ENCODE measurements around the gene CLEC4F.

The CLEC4F gene

DNA sequence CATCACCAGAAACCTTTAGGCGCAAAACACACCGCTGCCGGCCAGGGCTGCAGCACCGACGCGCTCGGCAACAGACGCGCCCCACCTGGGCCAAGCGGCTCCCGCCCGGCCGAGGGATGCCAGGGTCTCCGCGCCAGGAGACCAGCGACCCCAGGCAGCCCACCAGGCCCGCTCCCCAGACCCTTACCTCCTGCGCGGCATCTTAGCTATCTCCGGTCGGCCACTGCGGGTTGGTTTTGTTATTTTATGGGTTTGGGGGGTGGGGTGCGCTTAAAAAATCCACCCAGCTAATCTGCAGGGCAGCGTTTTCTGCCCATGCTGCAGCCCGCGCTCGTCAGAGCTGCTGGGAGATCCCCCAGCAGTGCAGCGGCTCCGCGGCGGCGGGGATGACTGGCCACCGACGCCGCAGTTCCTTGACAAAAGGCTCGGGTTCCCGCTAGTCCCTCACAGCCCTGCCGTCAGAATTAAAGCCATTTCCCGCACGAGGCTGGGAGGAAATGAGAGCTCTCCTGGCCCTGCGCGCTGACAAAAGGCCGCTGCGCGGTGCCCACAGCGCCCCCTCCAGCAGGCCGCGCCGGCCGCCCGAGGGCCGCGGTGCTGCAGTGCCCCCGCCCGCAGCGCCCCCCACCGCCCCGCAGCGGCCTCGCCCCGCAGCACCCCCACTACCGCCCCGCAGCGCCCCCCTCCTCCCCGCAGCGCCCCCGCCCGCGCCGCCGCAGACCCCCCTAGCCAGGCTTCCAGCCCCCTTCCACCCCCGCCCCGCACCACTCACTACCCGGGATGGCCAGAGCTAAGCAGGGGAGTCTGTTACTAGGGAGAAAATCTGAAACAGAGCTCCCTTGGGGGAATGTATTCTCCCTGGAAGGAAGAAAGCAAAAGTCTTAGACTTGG, 52.5 kb downstream of the CLEC4F start, which contains the start of gene ADD2:
TSS of gene ADD2 (minus strand) at position 502 of the 891 bp plus-strand sequence. CDS start 61,792 bp downstream, outside the sequence.
- TF ChIP-seq, protein P1, sequence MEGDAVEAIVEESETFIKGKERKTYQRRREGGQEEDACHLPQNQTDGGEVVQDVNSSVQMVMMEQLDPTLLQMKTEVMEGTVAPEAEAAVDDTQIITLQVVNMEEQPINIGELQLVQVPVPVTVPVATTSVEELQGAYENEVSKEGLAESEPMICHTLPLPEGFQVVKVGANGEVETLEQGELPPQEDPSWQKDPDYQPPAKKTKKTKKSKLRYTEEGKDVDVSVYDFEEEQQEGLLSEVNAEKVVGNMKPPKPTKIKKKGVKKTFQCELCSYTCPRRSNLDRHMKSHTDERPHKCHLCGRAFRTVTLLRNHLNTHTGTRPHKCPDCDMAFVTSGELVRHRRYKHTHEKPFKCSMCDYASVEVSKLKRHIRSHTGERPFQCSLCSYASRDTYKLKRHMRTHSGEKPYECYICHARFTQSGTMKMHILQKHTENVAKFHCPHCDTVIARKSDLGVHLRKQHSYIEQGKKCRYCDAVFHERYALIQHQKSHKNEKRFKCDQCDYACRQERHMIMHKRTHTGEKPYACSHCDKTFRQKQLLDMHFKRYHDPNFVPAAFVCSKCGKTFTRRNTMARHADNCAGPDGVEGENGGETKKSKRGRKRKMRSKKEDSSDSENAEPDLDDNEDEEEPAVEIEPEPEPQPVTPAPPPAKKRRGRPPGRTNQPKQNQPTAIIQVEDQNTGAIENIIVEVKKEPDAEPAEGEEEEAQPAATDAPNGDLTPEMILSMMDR (IDR thresholded peaks at IDR 0.05; ENCODE audit: low read depth, low read length): no peak; the same call in 1 of the 2 replicates
- no peak for DNase-seq (ENCODE audit: extremely low read depth, low read depth)

DNA sequence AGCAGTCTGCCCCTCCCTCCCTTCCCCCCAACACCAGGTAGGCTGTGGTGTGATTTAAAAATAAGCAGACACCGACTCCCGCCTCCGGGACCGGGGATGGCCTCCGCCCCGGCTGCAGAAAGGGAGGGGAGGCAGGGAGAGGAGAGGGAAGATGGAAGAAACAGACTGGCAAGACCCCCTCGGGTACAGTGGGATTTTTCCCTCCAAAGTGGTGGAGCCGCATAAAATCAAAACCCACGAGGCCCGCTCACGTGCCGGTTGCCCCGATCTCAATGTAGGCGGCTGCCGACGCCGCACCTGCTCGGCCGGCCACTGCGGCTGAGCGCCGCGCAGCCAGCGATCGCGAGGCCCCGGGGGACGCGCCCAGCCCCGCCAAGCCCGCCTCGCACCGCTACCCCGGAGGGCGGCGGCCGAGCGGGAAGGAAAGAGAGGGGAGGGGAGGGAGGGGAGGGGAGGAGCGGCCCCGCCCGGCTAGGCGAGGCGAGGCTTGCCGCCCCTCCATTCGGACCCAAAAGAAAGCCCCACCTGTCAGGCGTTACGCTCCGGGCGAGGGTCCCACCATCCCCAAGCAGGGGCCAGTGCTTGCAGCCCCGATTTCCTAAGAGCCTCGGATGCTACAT, 53.2 kb downstream of the CLEC4F start:
- no peak for DNase-seq (ENCODE audit: extremely low read depth, low read depth)
- TF ChIP-seq, protein P1 (IDR thresholded peaks at IDR 0.05; ENCODE audit: low read depth, low read length): no peak

DNA sequence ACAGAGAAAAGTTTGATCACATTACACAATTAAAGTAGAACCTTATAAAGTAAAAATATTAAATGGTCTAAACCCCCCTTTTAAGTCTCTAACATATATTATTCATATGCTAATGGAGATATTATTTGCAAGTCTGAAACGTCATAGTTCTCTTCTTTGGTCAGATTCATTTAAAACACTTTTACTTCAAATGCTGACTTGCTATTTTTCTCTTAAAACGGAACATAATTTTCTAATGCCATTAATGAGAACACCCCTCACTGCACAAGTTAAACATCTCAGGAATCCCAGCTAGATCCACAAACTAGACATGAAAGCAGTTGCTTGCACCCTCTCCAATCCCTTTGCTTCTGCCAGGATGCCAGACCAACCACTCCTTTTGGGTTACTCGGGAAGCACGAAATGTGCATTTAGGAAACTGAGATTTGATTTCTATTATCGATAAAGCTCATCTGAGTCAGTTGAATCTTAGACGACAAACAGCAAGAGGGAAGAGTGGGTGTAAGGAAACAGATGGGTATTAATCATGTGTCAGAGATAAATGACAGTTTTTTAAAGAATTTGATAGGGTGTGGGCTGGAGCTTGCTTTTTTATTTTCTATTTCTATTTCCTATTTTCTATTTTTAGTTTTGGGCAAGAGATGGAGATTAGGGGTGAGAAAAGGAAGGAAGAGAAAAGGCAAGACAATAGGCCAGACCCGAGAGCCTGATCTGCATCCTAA, 53.9 kb downstream of the CLEC4F start:
- DNase-seq (ENCODE audit: extremely low read depth, low read depth): no peak
- TF ChIP-seq, protein P1 (IDR thresholded peaks at IDR 0.05; ENCODE audit: low read depth, low read length): no peak

DNA sequence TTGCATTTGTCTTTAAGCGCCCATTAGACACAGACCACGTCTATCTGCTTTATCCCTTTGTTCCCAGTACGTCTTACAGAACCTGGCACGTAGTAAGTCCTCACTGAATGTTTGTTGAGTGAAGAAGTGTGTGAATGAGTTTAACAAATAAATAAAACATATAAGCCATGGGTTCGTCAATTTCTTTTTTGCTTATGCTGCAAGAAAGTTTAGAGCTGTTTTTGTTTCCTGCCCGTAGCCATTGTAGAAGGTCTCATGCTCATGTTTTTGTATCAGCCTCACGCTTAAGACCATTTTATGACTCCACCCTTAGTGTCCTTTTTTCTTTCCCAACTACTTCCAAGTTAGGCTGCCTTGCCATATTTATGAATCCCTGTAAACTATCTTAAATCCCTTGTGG, 54.9 kb downstream of the CLEC4F start:
- TF ChIP-seq, protein P1 (IDR thresholded peaks at IDR 0.05; ENCODE audit: low read depth, low read length): no peak
- DNase-seq (ENCODE audit: extremely low read depth, low read depth): no peak

DNA sequence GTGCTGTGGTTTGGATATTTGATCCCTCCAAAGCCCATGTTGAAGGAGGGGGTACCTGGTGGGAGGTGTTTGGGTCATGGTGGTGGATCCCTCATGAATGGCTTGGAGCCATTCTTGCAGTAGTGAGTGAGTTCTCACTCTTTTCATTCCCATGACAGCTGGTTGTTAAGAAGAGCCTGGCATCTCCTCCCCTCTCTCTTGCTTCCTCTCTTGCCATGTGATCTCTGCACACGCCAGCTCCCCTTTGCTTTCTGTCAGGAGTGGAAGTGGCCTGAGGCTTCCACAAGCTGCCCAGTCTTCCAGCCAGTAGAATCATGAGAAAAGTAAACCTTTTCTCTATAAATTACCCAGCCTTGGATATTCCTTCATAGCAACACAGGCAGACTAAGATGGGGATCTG, 61.0 kb downstream of the CLEC4F start:
- DNase-seq (ENCODE audit: extremely low read depth, low read depth): no peak
- TF ChIP-seq, protein P1 (IDR thresholded peaks at IDR 0.05; ENCODE audit: low read depth, low read length): no peak

All from AG09319 (cell line).